C4-2B (cell line): ENCODE data around the gene SLC37A3.

Source experiments
- ZFX ChIP-seq: fragments of 450-650 bp; IDR thresholded peaks from 2 replicates; pipeline ENCODE4 v1.6.1; 2017
- TF ChIP-seq, protein P1 (sequence below): fragments of 450-650 bp; conservative IDR thresholded peaks from 2 replicates; pipeline ENCODE4 v1.5.1; 2017; ENCODE audit warnings: mild to moderate bottlenecking

DNA sequence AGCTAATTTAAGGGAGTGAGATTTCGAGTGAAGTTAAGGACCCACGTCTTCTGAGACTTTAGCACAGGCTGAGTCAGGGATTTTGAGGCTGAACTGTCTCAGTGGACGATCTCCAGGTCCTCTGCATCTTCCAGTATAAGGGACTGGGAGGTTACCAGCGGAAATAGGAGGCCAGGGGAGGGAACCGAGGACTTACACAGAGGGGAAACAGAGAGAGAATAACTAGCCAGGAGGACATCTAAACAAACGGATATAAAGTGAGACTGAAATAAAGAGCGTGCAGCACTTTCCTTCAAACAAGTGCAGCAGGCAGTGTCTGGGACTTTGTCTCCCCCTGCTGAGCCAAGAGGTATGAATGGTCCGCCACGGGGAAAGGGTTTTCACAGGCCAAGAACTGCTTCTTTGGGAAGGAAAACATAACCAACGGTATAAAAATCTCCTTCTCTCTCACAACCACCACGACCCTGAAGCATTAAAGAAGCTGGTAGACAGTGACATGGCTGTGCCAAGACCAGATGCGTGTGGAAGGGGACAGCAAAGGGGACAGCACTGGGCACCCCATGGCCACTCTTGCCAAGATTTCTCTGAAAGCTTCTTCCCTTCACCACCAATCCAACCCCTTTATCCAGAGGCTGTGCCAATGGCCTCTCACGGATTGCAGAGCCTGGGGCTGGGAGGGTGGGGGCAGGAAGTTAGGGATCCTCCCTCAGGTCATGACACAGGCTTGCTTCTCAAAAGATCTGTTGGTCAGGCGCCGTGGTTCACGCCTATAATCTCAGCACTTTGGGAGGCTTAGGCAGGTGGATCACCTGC is 72.0 kb downstream of the SLC37A3 start:
- TF ChIP-seq, protein P1, sequence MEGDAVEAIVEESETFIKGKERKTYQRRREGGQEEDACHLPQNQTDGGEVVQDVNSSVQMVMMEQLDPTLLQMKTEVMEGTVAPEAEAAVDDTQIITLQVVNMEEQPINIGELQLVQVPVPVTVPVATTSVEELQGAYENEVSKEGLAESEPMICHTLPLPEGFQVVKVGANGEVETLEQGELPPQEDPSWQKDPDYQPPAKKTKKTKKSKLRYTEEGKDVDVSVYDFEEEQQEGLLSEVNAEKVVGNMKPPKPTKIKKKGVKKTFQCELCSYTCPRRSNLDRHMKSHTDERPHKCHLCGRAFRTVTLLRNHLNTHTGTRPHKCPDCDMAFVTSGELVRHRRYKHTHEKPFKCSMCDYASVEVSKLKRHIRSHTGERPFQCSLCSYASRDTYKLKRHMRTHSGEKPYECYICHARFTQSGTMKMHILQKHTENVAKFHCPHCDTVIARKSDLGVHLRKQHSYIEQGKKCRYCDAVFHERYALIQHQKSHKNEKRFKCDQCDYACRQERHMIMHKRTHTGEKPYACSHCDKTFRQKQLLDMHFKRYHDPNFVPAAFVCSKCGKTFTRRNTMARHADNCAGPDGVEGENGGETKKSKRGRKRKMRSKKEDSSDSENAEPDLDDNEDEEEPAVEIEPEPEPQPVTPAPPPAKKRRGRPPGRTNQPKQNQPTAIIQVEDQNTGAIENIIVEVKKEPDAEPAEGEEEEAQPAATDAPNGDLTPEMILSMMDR: peak; percentile 87
- no peak for TF ChIP-seq ZFX
